Erythroblast (primary cell): Measurements from ENCODE around the gene SIK3.

ENCODE experiments used
- GATA1 ChIP-seq: IDR thresholded peaks from 2 replicates; pipeline ENCODE4 v1.6.1; 2011; ENCODE audit warnings: low read depth, mild to moderate bottlenecking, control low read depth, low read length, moderate library complexity
- POLR2A ChIP-seq: IDR thresholded peaks from 2 replicates; pipeline ENCODE4 v1.6.1; 2011; ENCODE audit warnings: mild to moderate bottlenecking, low read length

DNA sequence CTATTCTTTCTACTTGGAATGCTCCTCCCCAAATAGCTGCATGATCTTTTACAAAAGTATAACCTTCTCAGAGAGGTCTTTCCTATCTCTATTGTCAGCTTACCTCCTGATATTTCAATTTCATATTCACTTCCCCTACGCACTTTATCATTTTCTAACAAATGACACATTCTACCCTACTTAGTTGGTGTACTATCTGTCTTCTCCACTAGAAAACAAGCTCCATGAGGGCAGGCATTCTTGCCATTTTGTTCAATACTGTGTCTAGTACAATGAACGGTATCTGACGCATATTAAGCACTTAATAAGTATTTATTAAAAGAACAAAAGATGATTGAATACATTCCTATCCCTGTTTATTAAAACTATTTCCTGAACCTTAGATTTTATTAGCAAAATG is 164.3 kb downstream of the SIK3 start:
- no peak for TF ChIP-seq POLR2A
- TF ChIP-seq GATA1, result no peak
